ENCODE results near the gene ELP2. TPM values are rescaled to one million over a fixed set of nuclear protein-coding genes. Genes with fewer than 3 reads are reported as not detected.
"Not testable (repeated sequence)": the region's sequence is repeated elsewhere in the genome, so short reads cannot be mapped to it uniquely, and the experiment has no call there.

The ELP2 gene
- total RNA-seq, 2 experiments from 2014 or later: 200 to 206 TPM

GRCh38 chr18:36112302-36112701 is 17.4 kb upstream of the ELP2 start:
- CTCF ChIA-PET: interaction anchor here (1.5 kb wide), 1 partner anchor 8 kb away, joined by 3 read pairs; no protein-coding TSS in a partner anchor
- peaks cover 43% of the 10 kb centered on the region for H3K36me3 ChIP-seq (ENCODE audit: insufficient read depth, low read length)

GRCh38 chr18:36114251-36114650 is 15.4 kb upstream of the ELP2 start:
- H3K27ac Mint-ChIP-seq: no peak overlapping the region
- no peak overlapping the region for H3K4me3 Mint-ChIP-seq
- peaks cover 84% of the 10 kb centered on the region for H3K36me3 Mint-ChIP-seq (ENCODE audit: low read depth)
- ATAC-seq (ENCODE audit: poor library complexity) (no peak), DNase-seq (no peak)
- no peak overlapping the region for H3K27ac ChIP-seq (ENCODE audit: low read depth in 1 of 2, low read length in 2 of 2)
- H3K36me3 ChIP-seq (ENCODE audit: insufficient read depth, low read length): peaks cover 46% of the 10 kb centered on the region
- H3K9me3 Mint-ChIP-seq: no peaks in the 10 kb centered on the region
- ChIA-PET POLR2A (no interaction called here), CTCF (no interaction called here)
- H3K4me1 ChIP-seq (ENCODE audit: insufficient read depth, low read length): no peaks in the 10 kb centered on the region
- H3K9me3 ChIP-seq (ENCODE audit: control insufficient read depth in 1 of 2, insufficient read depth in 1 of 2, low read length in 2 of 2): no peaks in the 10 kb centered on the region
- H3K27me3 Mint-ChIP-seq: no peaks in the 10 kb centered on the region
- intact Hi-C loops (cut with DNase I, micrococcal nuclease): no loop called here
- no peaks in the 10 kb centered on the region for H3K27me3 ChIP-seq (ENCODE audit: control insufficient read depth in 1 of 2, insufficient read depth in 2 of 2, low read length in 2 of 2)
- H3K4me3 ChIP-seq (ENCODE audit: low read length): no peak overlapping the region
- TF ChIP-seq, protein P1, sequence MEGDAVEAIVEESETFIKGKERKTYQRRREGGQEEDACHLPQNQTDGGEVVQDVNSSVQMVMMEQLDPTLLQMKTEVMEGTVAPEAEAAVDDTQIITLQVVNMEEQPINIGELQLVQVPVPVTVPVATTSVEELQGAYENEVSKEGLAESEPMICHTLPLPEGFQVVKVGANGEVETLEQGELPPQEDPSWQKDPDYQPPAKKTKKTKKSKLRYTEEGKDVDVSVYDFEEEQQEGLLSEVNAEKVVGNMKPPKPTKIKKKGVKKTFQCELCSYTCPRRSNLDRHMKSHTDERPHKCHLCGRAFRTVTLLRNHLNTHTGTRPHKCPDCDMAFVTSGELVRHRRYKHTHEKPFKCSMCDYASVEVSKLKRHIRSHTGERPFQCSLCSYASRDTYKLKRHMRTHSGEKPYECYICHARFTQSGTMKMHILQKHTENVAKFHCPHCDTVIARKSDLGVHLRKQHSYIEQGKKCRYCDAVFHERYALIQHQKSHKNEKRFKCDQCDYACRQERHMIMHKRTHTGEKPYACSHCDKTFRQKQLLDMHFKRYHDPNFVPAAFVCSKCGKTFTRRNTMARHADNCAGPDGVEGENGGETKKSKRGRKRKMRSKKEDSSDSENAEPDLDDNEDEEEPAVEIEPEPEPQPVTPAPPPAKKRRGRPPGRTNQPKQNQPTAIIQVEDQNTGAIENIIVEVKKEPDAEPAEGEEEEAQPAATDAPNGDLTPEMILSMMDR (IDR thresholded peaks at IDR 0.05): no peak
- no peaks in the 10 kb centered on the region for H3K4me1 Mint-ChIP-seq (ENCODE audit: low read depth)

More at GRCh38 chr18:36112302-36112701, 17.4 kb upstream of the ELP2 start:
- Mint-ChIP-seq H3K4me1 (ENCODE audit: low read depth) (no peaks in the 10 kb centered on the region), H3K9me3 (no peaks in the 10 kb centered on the region), H3K36me3 (ENCODE audit: low read depth) (peaks cover 83% of the 10 kb centered on the region), H3K27me3 (no peaks in the 10 kb centered on the region), H3K4me3 (no peak overlapping the region), H3K27ac (no peak overlapping the region)
- ATAC-seq (ENCODE audit: poor library complexity): no peak
- intact Hi-C loops (cut with DNase I, micrococcal nuclease): no loop called here
- DNase-seq: no peak
- no peak overlapping the region for H3K27ac ChIP-seq (ENCODE audit: low read depth in 1 of 2, low read length in 2 of 2)
- H3K9me3 ChIP-seq (ENCODE audit: control insufficient read depth in 1 of 2, insufficient read depth in 1 of 2, low read length in 2 of 2): no peaks in the 10 kb centered on the region
- no peak overlapping the region for H3K4me3 ChIP-seq (ENCODE audit: low read length)
- no peaks in the 10 kb centered on the region for H3K4me1 ChIP-seq (ENCODE audit: insufficient read depth, low read length)
- TF ChIP-seq, protein P1 (IDR thresholded peaks at IDR 0.05): no peak
- no peaks in the 10 kb centered on the region for H3K27me3 ChIP-seq (ENCODE audit: control insufficient read depth in 1 of 2, insufficient read depth in 2 of 2, low read length in 2 of 2)
- POLR2A ChIA-PET: no interaction called here

DNA sequence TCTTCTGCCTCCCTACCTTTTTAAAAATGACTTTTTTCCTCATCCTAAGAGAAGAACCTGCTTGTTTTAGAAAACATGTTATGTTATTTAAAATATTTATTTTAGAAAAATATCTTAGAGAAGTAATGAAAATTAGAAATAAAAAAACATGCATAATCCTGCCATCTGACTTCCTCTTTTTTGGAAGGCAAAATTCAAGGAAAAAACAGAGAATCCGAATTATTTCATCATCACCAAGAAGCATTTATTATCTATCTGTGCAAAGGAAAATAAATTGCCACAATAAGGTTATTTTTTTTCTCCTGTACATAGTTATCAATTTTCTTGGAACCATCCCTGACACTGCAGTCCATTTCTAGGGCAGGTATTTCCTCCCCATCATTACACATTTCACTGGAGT is 15.0 kb upstream of the ELP2 start:
- H3K27ac ChIP-seq (ENCODE audit: low read depth in 1 of 2, low read length in 2 of 2): no peak overlapping the region
- peaks cover 44% of the 10 kb centered on the region for H3K36me3 ChIP-seq (ENCODE audit: insufficient read depth, low read length)
- intact Hi-C loops (cut with DNase I, micrococcal nuclease): no loop called here

GRCh38 chr18:36116771-36117170 is 12.9 kb upstream of the ELP2 start:
- POLR2A ChIA-PET: interaction anchor here (2.9 kb wide), 1 partner anchor 12 kb away, joined by 8 read pairs; the partner anchor contains the start of gene SLC39A6

More for the DNA sequence above, 15.0 kb upstream of the ELP2 start:
- no peaks in the 10 kb centered on the region for H3K9me3 ChIP-seq (ENCODE audit: control insufficient read depth in 1 of 2, insufficient read depth in 1 of 2, low read length in 2 of 2)
- H3K4me1 ChIP-seq (ENCODE audit: insufficient read depth, low read length): no peaks in the 10 kb centered on the region
- ChIA-PET CTCF (no interaction called here), POLR2A (no interaction called here)
- no peak for ATAC-seq (ENCODE audit: poor library complexity)
- H3K9me3 Mint-ChIP-seq: no peaks in the 10 kb centered on the region
- no peak overlapping the region for H3K27ac Mint-ChIP-seq
- H3K27me3 Mint-ChIP-seq: no peaks in the 10 kb centered on the region
- no peaks in the 10 kb centered on the region for H3K27me3 ChIP-seq (ENCODE audit: control insufficient read depth in 1 of 2, insufficient read depth in 2 of 2, low read length in 2 of 2)
- H3K4me3 Mint-ChIP-seq: no peak overlapping the region
- TF ChIP-seq, protein P1 (IDR thresholded peaks at IDR 0.05): no peak
- no peaks in the 10 kb centered on the region for H3K4me1 Mint-ChIP-seq (ENCODE audit: low read depth)
- peaks cover 84% of the 10 kb centered on the region for H3K36me3 Mint-ChIP-seq (ENCODE audit: low read depth)
- H3K4me3 ChIP-seq (ENCODE audit: low read length): no peak overlapping the region
- no peak for DNase-seq

More at GRCh38 chr18:36116771-36117170, 12.9 kb upstream of the ELP2 start:
- H3K27ac Mint-ChIP-seq; H3K4me1 Mint-ChIP-seq (ENCODE audit: low read depth); CTCF ChIA-PET; intact Hi-C loops (cut with DNase I, micrococcal nuclease); H3K4me1 ChIP-seq (ENCODE audit: insufficient read depth, low read length); H3K4me3 Mint-ChIP-seq; H3K9me3 Mint-ChIP-seq; H3K27ac ChIP-seq (ENCODE audit: low read depth in 1 of 2, low read length in 2 of 2); H3K9me3 ChIP-seq (ENCODE audit: control insufficient read depth in 1 of 2, insufficient read depth in 1 of 2, low read length in 2 of 2); DNase-seq; H3K27me3 ChIP-seq (ENCODE audit: control insufficient read depth in 1 of 2, insufficient read depth in 2 of 2, low read length in 2 of 2); H3K27me3 Mint-ChIP-seq; ATAC-seq (ENCODE audit: poor library complexity); H3K4me3 ChIP-seq (ENCODE audit: low read length): not testable (repeated sequence)
- peaks cover 83% of the 10 kb centered on the region for H3K36me3 Mint-ChIP-seq (ENCODE audit: low read depth)
- peaks cover 47% of the 10 kb centered on the region for H3K36me3 ChIP-seq (ENCODE audit: insufficient read depth, low read length)

Measured in CD4-positive, alpha-beta T cell (primary cell).